Neural progenitor cell (in vitro differentiated cells): ENCODE measurements around the gene YTHDC2. TPM values are rescaled to one million over a fixed set of nuclear protein-coding genes. Genes with fewer than 3 reads are reported as not detected.

Source experiments
- DNase-seq: peaks from one replicate; pipeline ENCODE4 v3.0.0-alpha.2; 2016; ENCODE audit warnings: low spot score
- H2AFZ ChIP-seq: fragments of 200-600 bp; sonication (generic); replicated peaks from 2 replicates; pipeline ENCODE4 v1.6.1; 2016; ENCODE audit warnings: antibody characterized with exemption
- H3F3A ChIP-seq: fragments of 200-600 bp; sonication (generic); 2 replicates; pipeline ENCODE4 v1.6.1; 2016; ENCODE audit warnings: antibody characterized with exemption, low read depth
- H3K27ac ChIP-seq: fragments of 200-600 bp; sonication (generic); 2 replicates; pipeline ENCODE4 v1.5.1; 2016; ENCODE audit warnings: mild to moderate bottlenecking
- H3K27me3 ChIP-seq: fragments of 200-600 bp; sonication (generic); 2 replicates; pipeline ENCODE4 v1.6.1; 2016; ENCODE audit warnings: mild to moderate bottlenecking, moderate library complexity
- H3K36me3 ChIP-seq: fragments of 200-600 bp; sonication (generic); 2 replicates; pipeline ENCODE4 v1.5.1; 2016
- H3K4me1 ChIP-seq: fragments of 200-600 bp; sonication (generic); 2 replicates; pipeline ENCODE4 v1.6.1; 2016; ENCODE audit warnings: mixed run types
- H3K4me2 ChIP-seq: fragments of 200-600 bp; sonication (generic); 2 replicates; pipeline ENCODE4 v1.6.1; 2016
- H3K4me3 ChIP-seq: fragments of 200-600 bp; sonication (generic); 2 replicates; pipeline ENCODE4 v1.5.1; 2016
- H3K79me2 ChIP-seq: fragments of 200-600 bp; sonication (generic); 2 replicates; pipeline ENCODE4 v1.6.1; 2016; ENCODE audit warnings: low read depth
- H3K9ac ChIP-seq: fragments of 200-600 bp; sonication (generic); 2 replicates; pipeline ENCODE4 v1.6.1; 2016
- H3K9me3 ChIP-seq: fragments of 200-600 bp; sonication (generic); 2 replicates; pipeline ENCODE4 v1.5.1; 2016; ENCODE audit warnings: low read depth
- H4K20me1 ChIP-seq: fragments of 200-600 bp; sonication (generic); 2 replicates; pipeline ENCODE4 v1.6.1; 2016; ENCODE audit warnings: low read depth
- H3K27ac Mint-ChIP-seq: 3 replicates; pipeline ENCODE4 v1.8.0; 2021; ENCODE audit warnings: mixed read lengths
- H3K27me3 Mint-ChIP-seq: 2 replicates; pipeline ENCODE4 v1.8.0; 2022; ENCODE audit warnings: low read depth, mild to moderate bottlenecking, inconsistent platforms, moderate library complexity, mixed read lengths; ENCODE audit not compliant: insufficient read depth
- H3K36me3 Mint-ChIP-seq: 3 replicates; pipeline ENCODE4 v1.8.0; 2021; ENCODE audit warnings: mixed read lengths
- H3K4me1 Mint-ChIP-seq: 3 replicates; pipeline ENCODE4 v1.8.0; 2021; ENCODE audit warnings: mixed read lengths
- H3K4me3 Mint-ChIP-seq: 3 replicates; pipeline ENCODE4 v1.8.0; 2021; ENCODE audit warnings: mild to moderate bottlenecking, moderate library complexity, mixed read lengths
- H3K9me3 Mint-ChIP-seq: 3 replicates; pipeline ENCODE4 v1.8.0; 2020; ENCODE audit warnings: mixed read lengths
- CTCF ChIP-seq: fragments of 200-600 bp; sonication (generic); IDR thresholded peaks from 2 replicates; pipeline ENCODE4 v1.5.1; 2017; ENCODE audit warnings: antibody characterized with exemption, mild to moderate bottlenecking
- EZH2 ChIP-seq: fragments of 200-600 bp; sonication (generic); IDR thresholded peaks from 2 replicates; pipeline ENCODE4 v1.6.1; 2017; ENCODE audit warnings: antibody characterized with exemption, mild to moderate bottlenecking, moderate library complexity
- EZH2phosphoT487 ChIP-seq: fragments of 200-600 bp; sonication (generic); IDR thresholded peaks from 2 replicates; pipeline ENCODE4 v1.6.1; 2017; ENCODE audit warnings: antibody characterized with exemption
- total RNA-seq: library from RNA; depleted of rRNA; stranded (reverse); fragments of >200 nt; gene quantifications from 2 replicates; pipeline ENCODE4 v1.2.3, GENCODE V29; 2015; ENCODE audit warnings: low replicate concordance

The YTHDC2 gene
- total RNA-seq, 1 donor from 2014 or later = 18.5 TPM

GRCh38 chr5:113491022-113491421, 22.5 kb upstream of the YTHDC2 start:
- no peak for TF ChIP-seq EZH2phosphoT487
- TF ChIP-seq EZH2 = no peak
- TF ChIP-seq CTCF = no peak
- Histone ChIP-seq H3K27ac (no peak overlapping the region), H3K36me3 (no peaks in the 10 kb centered on the region), H3F3A (peaks cover 6% of the 10 kb centered on the region), H4K20me1 (no peaks in the 10 kb centered on the region), H3K27me3 (peaks cover 30% of the 10 kb centered on the region), H3K79me2 (no peaks in the 10 kb centered on the region), H3K4me3 (no peak overlapping the region), H3K9me3 (peaks cover 11% of the 10 kb centered on the region), H3K4me1 (peaks cover 5% of the 10 kb centered on the region), H3K4me2 (no peak overlapping the region), H2AFZ (no peak overlapping the region), H3K9ac (no peak overlapping the region)
- Mint-ChIP-seq H3K27ac (no peak overlapping the region), H3K27me3 (peaks cover 10% of the 10 kb centered on the region), H3K9me3 (peaks cover 22% of the 10 kb centered on the region), H3K4me3 (no peak overlapping the region), H3K4me1 (no peaks in the 10 kb centered on the region), H3K36me3 (peaks cover 3% of the 10 kb centered on the region)
- no peak for DNase-seq

GRCh38 chr5:113493446-113493845, 20.0 kb upstream of the YTHDC2 start:
- H3K4me1 ChIP-seq = no peaks in the 10 kb centered on the region
- no peaks in the 10 kb centered on the region for H3K36me3 ChIP-seq
- H3K27ac Mint-ChIP-seq = no peak overlapping the region
- H3K36me3 Mint-ChIP-seq = no peaks in the 10 kb centered on the region
- H3K9me3 Mint-ChIP-seq = peaks cover 22% of the 10 kb centered on the region
- H3K9ac ChIP-seq = no peak overlapping the region
- peaks cover 5% of the 10 kb centered on the region for H3K27me3 Mint-ChIP-seq
- H3K4me1 Mint-ChIP-seq = no peaks in the 10 kb centered on the region
- no peak overlapping the region for H3K4me3 Mint-ChIP-seq
- no peak overlapping the region for H3K4me3 ChIP-seq
- H4K20me1 ChIP-seq = no peaks in the 10 kb centered on the region
- no peaks in the 10 kb centered on the region for H3F3A ChIP-seq
- DNase-seq = no peak
- H2AFZ ChIP-seq = no peak overlapping the region
- no peak overlapping the region for H3K4me2 ChIP-seq
- peaks cover 11% of the 10 kb centered on the region for H3K9me3 ChIP-seq
- TF ChIP-seq EZH2phosphoT487 = no peak
- no peak for TF ChIP-seq CTCF
- TF ChIP-seq EZH2 = no peak
- H3K79me2 ChIP-seq = no peaks in the 10 kb centered on the region
- no peak overlapping the region for H3K27ac ChIP-seq
- peaks cover 15% of the 10 kb centered on the region for H3K27me3 ChIP-seq

GRCh38 chr5:113495422-113495841, 18.1 kb upstream of the YTHDC2 start:
- Histone ChIP-seq H3K27ac (no peak overlapping the region), H3F3A (no peaks in the 10 kb centered on the region), H3K27me3 (peaks cover 6% of the 10 kb centered on the region), H4K20me1 (no peaks in the 10 kb centered on the region), H3K36me3 (no peaks in the 10 kb centered on the region), H3K9ac (no peak overlapping the region), H3K79me2 (no peaks in the 10 kb centered on the region), H2AFZ (no peak overlapping the region), H3K4me2 (no peak overlapping the region), H3K4me3 (no peak overlapping the region), H3K9me3 (peaks cover 7% of the 10 kb centered on the region), H3K4me1 (no peaks in the 10 kb centered on the region)
- Mint-ChIP-seq H3K27me3 (peaks cover 3% of the 10 kb centered on the region), H3K36me3 (no peaks in the 10 kb centered on the region), H3K4me3 (no peak overlapping the region), H3K4me1 (no peaks in the 10 kb centered on the region), H3K27ac (no peak overlapping the region), H3K9me3 (peaks cover 11% of the 10 kb centered on the region)
- DNase-seq = no peak
- TF ChIP-seq CTCF (no peak), EZH2phosphoT487 (no peak), EZH2 (no peak)
